ENCODE measurements around the gene LETM1. TPM values are rescaled to one million over a fixed set of nuclear protein-coding genes. Genes with fewer than 3 reads are reported as not detected.
A peak's percentile ranks its signal among the peaks of the same experiment; 100 is the strongest.

The LETM1 gene
- total RNA-seq, 1 donor from 2014 or later: 109 TPM

DNA sequence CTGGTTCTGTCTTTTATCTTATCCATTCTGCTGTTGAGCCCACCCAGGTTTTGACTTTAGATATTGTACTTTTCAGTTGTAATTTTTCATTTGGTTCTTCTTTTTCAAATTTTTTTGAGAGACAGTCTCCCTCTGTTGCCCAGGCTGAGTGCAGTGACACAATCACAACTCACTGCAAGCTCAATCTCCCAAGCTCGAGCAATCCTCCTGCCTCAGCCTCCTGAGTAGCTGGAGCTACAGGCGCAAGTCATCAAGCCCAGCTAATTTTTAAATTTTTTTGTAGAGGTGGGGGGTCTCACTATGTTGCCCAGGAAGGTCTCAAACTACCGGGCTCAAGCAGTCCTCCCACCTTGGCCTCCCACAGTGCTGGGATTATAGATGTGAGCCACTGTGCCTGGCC is 25.7 kb downstream of the LETM1 start:
- DNase-seq (ENCODE audit: low read depth): no peak
- H3K4me3 ChIP-seq (ENCODE audit: low read depth, low read length): no peak overlapping the region
- peaks cover 41% of the 10 kb centered on the region for H3K36me3 ChIP-seq (ENCODE audit: control insufficient read depth, insufficient read depth, low read length)
- no peak for FAIRE-seq
- no peaks in the 10 kb centered on the region for H3K27me3 ChIP-seq (ENCODE audit: control insufficient read depth, insufficient read depth, low read length)
- TF ChIP-seq, protein P1, sequence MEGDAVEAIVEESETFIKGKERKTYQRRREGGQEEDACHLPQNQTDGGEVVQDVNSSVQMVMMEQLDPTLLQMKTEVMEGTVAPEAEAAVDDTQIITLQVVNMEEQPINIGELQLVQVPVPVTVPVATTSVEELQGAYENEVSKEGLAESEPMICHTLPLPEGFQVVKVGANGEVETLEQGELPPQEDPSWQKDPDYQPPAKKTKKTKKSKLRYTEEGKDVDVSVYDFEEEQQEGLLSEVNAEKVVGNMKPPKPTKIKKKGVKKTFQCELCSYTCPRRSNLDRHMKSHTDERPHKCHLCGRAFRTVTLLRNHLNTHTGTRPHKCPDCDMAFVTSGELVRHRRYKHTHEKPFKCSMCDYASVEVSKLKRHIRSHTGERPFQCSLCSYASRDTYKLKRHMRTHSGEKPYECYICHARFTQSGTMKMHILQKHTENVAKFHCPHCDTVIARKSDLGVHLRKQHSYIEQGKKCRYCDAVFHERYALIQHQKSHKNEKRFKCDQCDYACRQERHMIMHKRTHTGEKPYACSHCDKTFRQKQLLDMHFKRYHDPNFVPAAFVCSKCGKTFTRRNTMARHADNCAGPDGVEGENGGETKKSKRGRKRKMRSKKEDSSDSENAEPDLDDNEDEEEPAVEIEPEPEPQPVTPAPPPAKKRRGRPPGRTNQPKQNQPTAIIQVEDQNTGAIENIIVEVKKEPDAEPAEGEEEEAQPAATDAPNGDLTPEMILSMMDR (IDR thresholded peaks at IDR 0.05; ENCODE audit: insufficient read depth, low read length, severe bottlenecking): no peak

DNA sequence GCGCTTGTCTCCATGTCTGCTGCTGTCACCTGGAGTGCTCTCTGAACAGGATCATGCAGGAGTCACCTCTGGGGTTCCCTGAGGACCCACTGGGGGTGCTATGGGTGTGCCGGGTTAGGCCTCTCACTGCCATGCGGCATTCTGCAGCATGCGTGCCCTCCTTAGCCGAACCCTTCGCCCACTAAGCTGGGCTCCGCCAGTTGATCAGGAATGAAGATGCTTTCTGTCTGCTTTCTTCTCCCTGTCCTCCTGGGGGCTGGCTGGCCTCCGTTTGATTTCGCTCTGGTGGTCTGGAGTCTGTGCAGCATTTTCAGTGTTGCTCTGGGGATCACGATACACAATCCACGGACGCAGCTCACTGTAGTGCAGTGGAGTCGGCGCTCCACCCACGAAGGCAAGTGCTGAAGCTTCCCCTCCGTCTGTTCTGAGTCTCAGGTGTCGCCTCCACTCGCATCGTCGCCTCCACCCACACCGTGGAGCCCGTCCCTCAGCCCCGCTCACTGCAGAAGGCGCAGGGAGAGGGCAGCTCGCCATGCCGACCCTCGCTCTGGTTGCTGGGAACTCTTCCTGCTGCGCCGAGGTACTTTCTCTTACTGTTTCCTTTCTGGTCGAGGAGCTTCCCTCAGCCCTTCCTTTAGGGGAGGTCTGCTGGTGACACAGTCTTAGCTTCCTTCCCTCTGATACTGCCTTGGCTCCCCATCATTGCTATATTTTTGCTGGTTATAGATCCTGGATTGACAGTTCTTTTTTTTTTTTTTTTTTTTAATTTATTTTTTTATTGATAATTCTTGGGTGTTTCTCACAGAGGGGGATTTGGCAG is 29.2 kb downstream of the LETM1 start:
- Histone ChIP-seq H3K27me3 (ENCODE audit: control insufficient read depth, insufficient read depth, low read length) (no peaks in the 10 kb centered on the region), H3K36me3 (ENCODE audit: control insufficient read depth, insufficient read depth, low read length) (peaks cover 49% of the 10 kb centered on the region), H3K4me3 (ENCODE audit: low read depth, low read length) (no peak overlapping the region)
- FAIRE-seq: no peak
- no peak for DNase-seq (ENCODE audit: low read depth)
- TF ChIP-seq, protein P1 (IDR thresholded peaks at IDR 0.05; ENCODE audit: insufficient read depth, low read length, severe bottlenecking): no peak

DNA sequence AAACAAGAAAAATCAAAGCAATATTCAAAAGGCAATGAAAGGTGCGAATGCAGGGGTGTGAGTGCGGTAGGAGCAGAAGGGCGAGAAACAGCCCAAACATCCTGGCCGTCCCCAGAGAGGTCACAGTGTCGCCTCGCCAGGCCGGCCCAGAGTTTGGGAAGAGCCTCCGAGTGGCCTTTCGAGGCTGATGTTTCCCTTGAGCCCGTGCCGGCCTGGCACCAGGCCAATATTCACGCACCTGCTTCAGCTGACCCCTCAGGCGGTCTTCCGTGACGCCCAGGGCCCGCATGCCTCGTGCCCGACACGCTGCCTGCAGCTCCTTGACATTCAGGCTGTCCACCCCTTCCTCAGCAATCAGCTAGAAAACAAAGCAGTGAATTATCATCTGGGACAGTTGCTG is 30.6 kb downstream of the LETM1 start:
- Histone ChIP-seq H3K36me3 (ENCODE audit: control insufficient read depth, insufficient read depth, low read length) (peaks cover 46% of the 10 kb centered on the region), H3K4me3 (ENCODE audit: low read depth, low read length) (no peak overlapping the region), H3K27me3 (ENCODE audit: control insufficient read depth, insufficient read depth, low read length) (no peaks in the 10 kb centered on the region)
- TF ChIP-seq, protein P1 (IDR thresholded peaks at IDR 0.05; ENCODE audit: insufficient read depth, low read length, severe bottlenecking): no peak
- FAIRE-seq (no peak), DNase-seq (ENCODE audit: low read depth) (no peak)

DNA sequence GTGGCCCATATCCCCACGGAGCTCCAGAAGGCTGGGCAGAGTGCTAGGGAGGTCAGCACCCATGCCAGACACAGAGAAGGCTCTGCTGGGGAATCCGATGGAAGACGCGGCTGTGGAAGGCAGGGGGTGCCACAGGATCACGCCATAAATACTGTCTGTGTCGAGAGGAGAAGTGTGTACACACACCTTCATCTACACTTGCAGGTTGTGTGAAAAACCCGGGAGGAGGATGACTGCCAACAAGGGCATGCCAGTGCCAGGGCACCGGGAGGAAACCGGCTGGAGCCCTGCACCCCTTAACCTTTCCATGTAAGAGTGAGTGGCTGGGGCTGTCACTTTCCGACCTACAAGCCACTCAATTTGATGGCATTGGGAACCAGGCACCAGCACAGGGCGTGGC is 31.2 kb downstream of the LETM1 start:
- Histone ChIP-seq H3K4me3 (ENCODE audit: low read depth, low read length) (no peak overlapping the region), H3K36me3 (ENCODE audit: control insufficient read depth, insufficient read depth, low read length) (peaks cover 50% of the 10 kb centered on the region), H3K27me3 (ENCODE audit: control insufficient read depth, insufficient read depth, low read length) (no peaks in the 10 kb centered on the region)
- peak; percentile 7 for FAIRE-seq
- TF ChIP-seq, protein P1 (IDR thresholded peaks at IDR 0.05; ENCODE audit: insufficient read depth, low read length, severe bottlenecking): no peak
- DNase-seq (ENCODE audit: low read depth): no peak

DNA sequence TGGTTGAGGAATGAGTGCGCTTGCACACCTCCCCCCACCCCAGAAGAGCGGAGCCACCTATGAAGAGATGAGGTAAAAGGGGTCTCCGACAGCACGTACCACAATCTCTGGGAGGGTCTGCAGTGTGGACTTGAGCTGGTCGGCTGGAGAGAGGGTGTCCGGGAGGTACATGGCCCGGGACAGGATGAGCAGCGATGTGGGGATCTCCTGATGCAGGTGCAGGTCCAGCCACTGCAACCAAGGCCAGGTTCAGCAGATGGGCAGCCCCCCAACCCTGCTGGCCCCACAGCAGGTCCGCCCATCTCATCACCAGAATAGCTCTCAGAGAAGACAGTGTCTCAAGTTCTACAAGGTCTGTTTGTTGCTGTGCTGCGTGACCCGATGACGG is 32.4 kb downstream of the LETM1 start:
- peak; percentile 43 for FAIRE-seq
- TF ChIP-seq, protein P1 (IDR thresholded peaks at IDR 0.05; ENCODE audit: insufficient read depth, low read length, severe bottlenecking): no peak
- peaks cover 54% of the 10 kb centered on the region for H3K36me3 ChIP-seq (ENCODE audit: control insufficient read depth, insufficient read depth, low read length)
- H3K4me3 ChIP-seq (ENCODE audit: low read depth, low read length): no peak overlapping the region
- DNase-seq (ENCODE audit: low read depth): no peak
- H3K27me3 ChIP-seq (ENCODE audit: control insufficient read depth, insufficient read depth, low read length): no peaks in the 10 kb centered on the region
